Upper lobe of right lung (tissue), 1 donor: Measurements from ENCODE around the gene ADORA3. TPM values are rescaled to one million over a fixed set of nuclear protein-coding genes. Genes with fewer than 3 reads are reported as not detected.

Experiments
- ATAC-seq: fragments of 200-7000 bp; cut with Tn5 transposase; one replicate; pipeline ENCODE4 v1.9.1; 2020; ENCODE audit warnings: mild to moderate bottlenecking, moderate library complexity
- DNase-seq: peaks from one replicate; pipeline ENCODE4 v3.0.0-alpha.2; 2020
- H3K27ac ChIP-seq: fragments of 200-600 bp; one replicate; pipeline ENCODE4 v1.8.0; 2022
- H3K27me3 ChIP-seq: fragments of 200-600 bp; one replicate; pipeline ENCODE4 v1.8.0; 2022; ENCODE audit warnings: mild to moderate bottlenecking
- H3K36me3 ChIP-seq: fragments of 200-600 bp; one replicate; pipeline ENCODE4 v1.8.0; 2022
- H3K4me1 ChIP-seq: fragments of 200-600 bp; one replicate; pipeline ENCODE4 v1.8.0; 2022
- H3K4me3 ChIP-seq: fragments of 200-600 bp; one replicate; pipeline ENCODE4 v1.8.0; 2022; ENCODE audit warnings: mild to moderate bottlenecking
- H3K9me3 ChIP-seq: fragments of 200-600 bp; one replicate; pipeline ENCODE4 v1.8.0; 2022
- intact Hi-C: fragments of 100-400 bp; cut with DNase I; formaldehyde crosslinking; loops from one replicate; pipeline ENCODE4 v1.11.0; 2022
- total RNA-seq: library from RNA; stranded (reverse); fragmentation: NEBNext Ultra II Directional; extraction: Animal tissue kit (Norgen Biotek cat#: 25700); gene quantifications from one replicate; pipeline ENCODE4 v1.2.1, GENCODE V29; 2021
- TF ChIP-seq, protein P1 (sequence below): fragments of 200-600 bp; IDR thresholded peaks from one replicate; pipeline ENCODE4 v1.8.0; 2022; ENCODE audit warnings: antibody characterized with exemption
- donor health status: DM: no; HTN: yes; CAD: no; lungs with severe emphysema.

ADORA3 gene
- total RNA-seq, 1 donor from 2014 or later = 9.3 TPM

DNA sequence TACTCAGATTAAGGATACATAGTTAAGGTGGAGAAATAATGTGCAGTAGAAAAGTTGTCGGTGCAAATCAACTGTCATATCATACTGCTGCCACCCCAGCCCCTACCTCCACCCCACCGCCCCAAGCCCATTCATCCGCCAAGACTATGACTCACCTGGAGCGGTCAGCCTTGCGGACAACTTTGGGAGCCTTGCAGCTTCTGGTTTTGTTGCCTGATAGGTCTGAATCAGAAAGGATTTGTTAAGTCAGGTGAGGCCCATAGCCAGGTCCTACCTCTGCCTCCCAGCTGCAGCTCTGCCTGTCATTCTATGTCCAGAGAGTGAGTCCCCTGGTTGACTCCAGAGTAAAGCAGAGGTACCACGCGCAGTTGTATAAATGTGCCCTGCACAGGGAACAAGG, 17.0 kb downstream of the ADORA3 start:
- intact Hi-C loops = loop anchor here (10.0 kb wide), 1 partner anchor 268 kb away; the partner anchor contains the start of gene DDX20
- TF ChIP-seq, protein P1, sequence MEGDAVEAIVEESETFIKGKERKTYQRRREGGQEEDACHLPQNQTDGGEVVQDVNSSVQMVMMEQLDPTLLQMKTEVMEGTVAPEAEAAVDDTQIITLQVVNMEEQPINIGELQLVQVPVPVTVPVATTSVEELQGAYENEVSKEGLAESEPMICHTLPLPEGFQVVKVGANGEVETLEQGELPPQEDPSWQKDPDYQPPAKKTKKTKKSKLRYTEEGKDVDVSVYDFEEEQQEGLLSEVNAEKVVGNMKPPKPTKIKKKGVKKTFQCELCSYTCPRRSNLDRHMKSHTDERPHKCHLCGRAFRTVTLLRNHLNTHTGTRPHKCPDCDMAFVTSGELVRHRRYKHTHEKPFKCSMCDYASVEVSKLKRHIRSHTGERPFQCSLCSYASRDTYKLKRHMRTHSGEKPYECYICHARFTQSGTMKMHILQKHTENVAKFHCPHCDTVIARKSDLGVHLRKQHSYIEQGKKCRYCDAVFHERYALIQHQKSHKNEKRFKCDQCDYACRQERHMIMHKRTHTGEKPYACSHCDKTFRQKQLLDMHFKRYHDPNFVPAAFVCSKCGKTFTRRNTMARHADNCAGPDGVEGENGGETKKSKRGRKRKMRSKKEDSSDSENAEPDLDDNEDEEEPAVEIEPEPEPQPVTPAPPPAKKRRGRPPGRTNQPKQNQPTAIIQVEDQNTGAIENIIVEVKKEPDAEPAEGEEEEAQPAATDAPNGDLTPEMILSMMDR = no peak
- Histone ChIP-seq H3K4me3 (no peak overlapping the region), H3K27ac (no peak overlapping the region), H3K36me3 (no peaks in the 10 kb centered on the region), H3K4me1 (peaks cover 11% of the 10 kb centered on the region), H3K27me3 (no peaks in the 10 kb centered on the region), H3K9me3 (no peaks in the 10 kb centered on the region)
- ATAC-seq (no peak), DNase-seq (no peak)

DNA sequence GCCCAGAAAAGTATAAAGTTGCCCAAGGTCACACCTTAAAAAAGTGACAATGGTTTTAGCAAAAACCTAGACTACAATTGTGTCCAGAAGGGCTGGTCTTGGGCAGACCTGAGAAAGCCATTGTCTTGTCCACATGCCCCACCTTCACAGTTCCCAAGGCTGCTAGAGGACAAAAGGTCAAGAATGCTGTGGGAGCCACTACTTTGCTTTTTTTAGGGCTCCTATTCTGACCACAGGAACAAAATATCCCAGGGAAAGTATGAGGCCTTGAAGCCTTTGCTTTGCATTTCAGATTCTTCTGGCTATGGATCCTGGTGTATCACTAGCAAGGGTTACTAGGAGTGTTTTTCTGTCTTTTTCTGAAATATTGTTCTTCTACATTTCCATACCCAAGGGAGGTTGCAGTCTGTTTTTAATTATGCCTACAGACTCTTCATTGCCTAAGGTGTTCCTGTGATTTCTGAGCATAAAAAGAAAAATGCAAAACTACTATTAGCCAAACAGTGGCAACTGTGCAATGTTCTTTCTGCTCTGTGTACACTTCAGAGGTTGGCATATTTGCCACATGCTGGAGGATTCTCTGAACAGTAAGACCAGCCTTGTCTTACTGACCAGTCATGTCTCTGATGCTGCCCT, 18.9 kb downstream of the ADORA3 start:
- no peaks in the 10 kb centered on the region for H3K27me3 ChIP-seq
- H3K27ac ChIP-seq = peak overlapping the region; percentile 7
- ATAC-seq (no peak), DNase-seq (no peak)
- H3K36me3 ChIP-seq = no peaks in the 10 kb centered on the region
- H3K4me1 ChIP-seq = peaks cover 17% of the 10 kb centered on the region
- no peak overlapping the region for H3K4me3 ChIP-seq
- intact Hi-C loops = loop anchor here (10.0 kb wide), 1 partner anchor 270 kb away; the partner anchor contains the start of gene DDX20
- TF ChIP-seq, protein P1 = no peak
- no peaks in the 10 kb centered on the region for H3K9me3 ChIP-seq

DNA sequence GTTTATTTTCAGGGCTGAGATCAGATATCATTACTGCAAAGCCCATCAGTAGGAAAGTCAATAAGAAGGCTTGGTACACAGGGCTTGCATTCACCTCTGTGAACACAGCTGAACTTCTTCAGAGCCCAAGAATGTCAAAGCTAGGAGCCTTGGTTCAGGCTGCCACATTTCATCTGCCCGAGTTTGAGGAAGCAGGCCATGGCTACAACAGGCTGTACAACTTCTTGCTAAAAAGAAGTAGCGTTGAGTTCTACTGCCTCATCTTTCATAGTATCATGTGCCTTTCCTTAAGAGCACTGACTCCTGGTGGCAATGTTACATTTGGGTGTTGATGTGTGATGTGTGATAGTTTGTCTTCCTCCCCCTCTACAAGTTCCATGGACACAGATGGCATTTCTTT, 19.6 kb downstream of the ADORA3 start:
- H3K27ac ChIP-seq = no peak overlapping the region
- H3K9me3 ChIP-seq = no peaks in the 10 kb centered on the region
- TF ChIP-seq, protein P1 = no peak
- no peak overlapping the region for H3K4me3 ChIP-seq
- DNase-seq = no peak
- no peak for ATAC-seq
- peaks cover 14% of the 10 kb centered on the region for H3K4me1 ChIP-seq
- no peaks in the 10 kb centered on the region for H3K36me3 ChIP-seq
- no peaks in the 10 kb centered on the region for H3K27me3 ChIP-seq
- intact Hi-C loops = loop anchor here (10.0 kb wide), 1 partner anchor 271 kb away; the partner anchor contains the start of gene DDX20

DNA sequence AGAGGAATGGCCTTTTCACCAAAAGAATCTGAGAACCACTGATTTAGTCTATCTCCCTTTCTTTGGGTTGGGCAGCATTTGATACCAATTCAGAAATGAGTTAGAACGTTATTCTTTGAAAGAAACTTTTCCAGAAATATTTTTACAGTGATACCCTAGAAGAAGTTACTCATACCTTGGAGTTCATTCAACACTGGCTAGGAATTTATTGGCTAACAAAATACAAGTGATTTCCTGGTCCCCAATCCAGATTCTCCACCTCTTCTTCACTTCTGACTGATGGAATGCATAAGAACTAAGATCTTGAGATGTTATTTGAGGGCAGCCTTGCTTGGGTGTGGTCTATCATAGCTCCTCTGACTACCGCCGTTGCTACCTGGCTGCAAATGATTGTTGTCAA, 20.3 kb downstream of the ADORA3 start:
- H3K27me3 ChIP-seq = no peaks in the 10 kb centered on the region
- intact Hi-C loops = loop anchor here (10.0 kb wide), 1 partner anchor 272 kb away; the partner anchor contains the start of gene DDX20
- TF ChIP-seq, protein P1 = no peak
- H3K9me3 ChIP-seq = no peaks in the 10 kb centered on the region
- no peaks in the 10 kb centered on the region for H3K36me3 ChIP-seq
- H3K4me3 ChIP-seq = no peak overlapping the region
- no peak overlapping the region for H3K27ac ChIP-seq
- peaks cover 13% of the 10 kb centered on the region for H3K4me1 ChIP-seq
- ATAC-seq = no peak
- DNase-seq = no peak

DNA sequence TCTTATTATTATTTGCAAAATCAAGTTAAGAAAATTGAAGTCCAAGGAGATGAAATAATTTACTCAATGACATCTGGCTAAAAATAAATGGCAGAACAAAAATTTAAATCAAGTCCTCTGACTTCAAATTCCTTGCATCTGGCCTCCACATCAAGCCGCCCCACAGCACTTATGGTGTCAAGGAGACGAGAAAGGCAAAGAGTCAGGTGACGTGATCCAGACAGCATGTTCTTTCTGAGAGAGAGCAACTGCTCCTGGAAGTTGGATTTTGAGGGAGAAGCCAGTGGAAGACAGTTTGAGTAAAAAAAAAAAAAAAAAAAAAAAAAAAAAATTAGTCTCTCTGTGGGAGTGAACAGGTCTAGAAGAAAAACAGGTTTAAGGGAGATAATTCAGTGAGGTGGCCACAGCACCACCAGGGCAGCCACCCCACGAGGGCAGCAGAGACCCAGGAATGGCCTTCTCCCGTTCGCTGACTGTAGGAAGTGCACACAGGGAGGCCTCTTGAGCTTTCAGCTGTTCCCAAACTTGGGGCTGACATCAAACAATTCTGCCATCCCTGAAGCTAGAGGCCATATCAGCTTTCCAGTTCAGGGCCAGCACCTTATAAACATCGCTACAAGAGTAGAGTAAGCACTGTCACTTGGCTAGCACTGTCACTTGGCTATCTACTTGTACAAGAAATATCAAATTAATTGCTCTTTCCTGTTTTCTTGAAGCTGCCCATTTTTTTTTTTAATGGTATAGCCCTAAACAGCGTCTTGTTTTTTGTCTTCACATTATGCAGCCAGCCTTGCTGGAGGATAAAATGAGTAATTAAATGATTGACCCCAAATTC, 21.8 kb downstream of the ADORA3 start:
- H3K4me3 ChIP-seq = no peak overlapping the region
- TF ChIP-seq, protein P1 = peak; percentile 68
- H3K27me3 ChIP-seq = no peaks in the 10 kb centered on the region
- H3K9me3 ChIP-seq = no peaks in the 10 kb centered on the region
- no peaks in the 10 kb centered on the region for H3K36me3 ChIP-seq
- ATAC-seq = peak; percentile 97
- H3K4me1 ChIP-seq = peaks cover 13% of the 10 kb centered on the region
- DNase-seq = peak; percentile 90
- intact Hi-C loops = loop anchor here (10.0 kb wide), 1 partner anchor 273 kb away; the partner anchor contains the start of gene DDX20
- no peak overlapping the region for H3K27ac ChIP-seq
